Measurements from ENCODE around the gene DHRS3. TPM values are rescaled to one million over a fixed set of nuclear protein-coding genes. Genes with fewer than 3 reads are reported as not detected.
A peak's percentile ranks its signal among the peaks of the same experiment; 100 is the strongest.

Gene DHRS3
- total and polyA plus RNA-seq, 2 of the 13 experiments (the other 11 are each of a cell fraction or from before 2014, with no cell fraction given) = 48.5 to 90.5 TPM

GRCh38 chr1:12618965-12619791, 1.2 kb upstream of the DHRS3 start (continued):
- peak; percentile 93 for TF ChIP-seq PRDM10 (CRISPR knock-in tag; IDR thresholded peaks at IDR 0.05; ENCODE audit: low read depth)
- TF ChIP-seq RFX5 (IDR thresholded peaks at IDR 0.05; ENCODE audit: low read depth, low read length) = 0 out of 2 replicates have a peak, but pooled peaks have one; percentile 26
- TF ChIP-seq RFX3 (CRISPR knock-in tag; IDR thresholded peaks at IDR 0.05) = 0 out of 2 replicates have a peak, but pooled peaks have one; percentile 18
- 0 out of 2 replicates have a peak, but pooled peaks have one; percentile 42 for TF ChIP-seq SMAD9 (CRISPR knock-in tag; IDR thresholded peaks at IDR 0.05)
- peak; percentile 85 for TF ChIP-seq TBX2 (CRISPR knock-in tag; IDR thresholded peaks at IDR 0.05; ENCODE audit: borderline replicate concordance)
- TF ChIP-seq MAF1 (CRISPR knock-in tag; IDR thresholded peaks at IDR 0.05; ENCODE audit: borderline replicate concordance) = no peak
- peak; percentile 85 for TF ChIP-seq NCOA2 (CRISPR knock-in tag; IDR thresholded peaks at IDR 0.05)
- no peak for TF ChIP-seq ZBTB40 (IDR thresholded peaks at IDR 0.05)
- TF ChIP-seq ZBTB40 (CRISPR knock-in tag; IDR thresholded peaks at IDR 0.05) = peak; percentile 58; the same call in 1 of the 2 replicates
- 0 out of 2 replicates have a peak, but pooled peaks have one; percentile 6 for TF ChIP-seq TRIM24 (CRISPR knock-in tag; IDR thresholded peaks at IDR 0.05)
- peak; percentile 74 for TF ChIP-seq ZNF143 (CRISPR knock-in tag; IDR thresholded peaks at IDR 0.05)
- TF ChIP-seq, protein P1, sequence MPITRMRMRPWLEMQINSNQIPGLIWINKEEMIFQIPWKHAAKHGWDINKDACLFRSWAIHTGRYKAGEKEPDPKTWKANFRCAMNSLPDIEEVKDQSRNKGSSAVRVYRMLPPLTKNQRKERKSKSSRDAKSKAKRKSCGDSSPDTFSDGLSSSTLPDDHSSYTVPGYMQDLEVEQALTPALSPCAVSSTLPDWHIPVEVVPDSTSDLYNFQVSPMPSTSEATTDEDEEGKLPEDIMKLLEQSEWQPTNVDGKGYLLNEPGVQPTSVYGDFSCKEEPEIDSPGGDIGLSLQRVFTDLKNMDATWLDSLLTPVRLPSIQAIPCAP (CRISPR knock-in tag; IDR thresholded peaks at IDR 0.05; ENCODE audit: low read depth) = no peak
- no peak for TF ChIP-seq ZNF510 (CRISPR knock-in tag; IDR thresholded peaks at IDR 0.05; ENCODE audit: low read depth)
- TF ChIP-seq GATAD2A (CRISPR knock-in tag; IDR thresholded peaks at IDR 0.05) = peak; percentile 91
- no peak for TF ChIP-seq ZSCAN20 (CRISPR knock-in tag; IDR thresholded peaks at IDR 0.05; ENCODE audit: borderline replicate concordance)
- peak; percentile 92 for TF ChIP-seq MEIS2 (CRISPR knock-in tag; IDR thresholded peaks at IDR 0.05)
